GM18867 (cell line): ENCODE measurements around the gene TEX36.
A peak's percentile ranks its signal among the peaks of the same experiment; 100 is the strongest.
"Not testable (repeated sequence)": the region's sequence is repeated elsewhere in the genome, so short reads cannot be mapped to it uniquely, and the experiment has no call there.

Source experiments
- ATAC-seq: cut with Tn5 transposase; IDR thresholded peaks from one replicate; pipeline ENCODE4 v1.9.1; 2021; ENCODE audit warnings: mild to moderate bottlenecking, moderate library complexity; ENCODE audit not compliant: unreplicated experiment

The TEX36 gene

DNA sequence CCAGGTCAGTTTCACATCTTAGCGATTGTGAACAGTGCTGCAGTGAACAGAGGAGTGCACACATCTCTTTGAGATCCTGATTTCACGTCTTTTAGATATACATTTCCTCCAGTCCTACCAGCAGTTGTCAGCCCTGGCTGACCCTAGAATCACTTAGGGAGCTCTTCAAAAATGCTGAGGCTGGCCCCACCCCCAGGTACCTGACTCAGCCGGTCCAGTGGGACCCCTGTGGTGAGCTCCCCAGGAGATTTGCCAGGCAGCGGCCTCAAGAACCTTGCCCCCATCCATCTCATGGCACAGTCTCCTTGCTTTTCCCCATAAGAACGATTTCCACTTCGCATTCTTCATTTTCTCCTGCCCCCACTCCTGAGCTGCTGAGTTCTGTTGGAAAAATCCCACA lies 45.5 kb downstream of the TEX36 start:
- ATAC-seq: no peak

DNA sequence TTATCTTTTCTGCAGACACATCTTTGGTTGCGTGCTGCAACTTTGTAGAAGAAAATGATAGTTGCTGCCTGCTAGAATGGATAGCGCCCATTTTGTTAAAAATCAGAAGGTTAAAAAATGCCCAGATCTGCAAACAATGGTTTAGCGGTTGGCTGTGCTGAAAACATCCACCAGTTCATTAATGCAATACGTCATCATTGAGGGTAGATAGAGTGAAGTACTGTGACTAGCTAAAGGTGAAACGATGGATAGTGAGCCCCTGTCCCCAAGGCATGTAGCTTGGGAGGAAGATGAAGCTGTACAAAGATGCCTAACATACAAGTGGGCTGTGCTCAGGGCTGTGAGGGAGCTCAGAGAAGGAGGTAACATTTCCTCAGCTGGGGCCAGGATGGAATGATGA lies 48.4 kb downstream of the TEX36 start:
- no peak for ATAC-seq

- no peak for ATAC-seq
These were observed 49.4 kb downstream of the TEX36 start for GRCh38 chr10:125633517-125633999.

- no peak for ATAC-seq
These were observed 51.2 kb downstream of the TEX36 start for GRCh38 chr10:125631806-125632205.

DNA sequence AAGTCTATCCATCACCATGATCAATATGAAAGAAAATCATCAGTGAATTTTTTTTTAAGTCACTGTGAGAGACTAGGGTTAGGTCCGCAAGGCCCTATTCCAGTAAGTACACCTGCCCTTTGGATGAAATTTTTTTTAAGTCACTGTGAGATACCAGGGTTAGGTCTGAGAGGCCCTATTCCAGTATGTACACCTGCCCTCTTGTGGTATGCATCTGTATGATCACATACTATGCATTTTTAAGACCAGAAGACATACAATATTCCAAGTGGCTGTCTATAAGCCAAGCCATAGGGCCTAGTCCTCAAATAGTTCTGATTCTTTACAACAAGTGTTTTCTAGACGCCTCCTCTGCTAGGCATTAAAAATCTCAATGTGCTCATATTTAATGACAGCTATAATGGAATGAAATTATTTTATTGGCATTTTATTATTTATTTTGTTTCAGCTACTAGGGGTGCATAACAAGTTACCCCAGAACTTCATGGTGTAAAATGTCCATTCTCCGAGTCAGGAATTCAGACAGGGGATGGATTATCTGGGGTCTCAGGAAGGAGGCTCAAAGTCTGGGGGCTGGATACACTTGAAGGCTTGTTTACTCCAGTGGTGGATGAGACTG lies 53.1 kb downstream of the TEX36 start:
- ATAC-seq: peak; percentile 54

GRCh38 chr10:125628104-125629049 lies 54.6 kb downstream of the TEX36 start:
- ATAC-seq: no peak

DNA sequence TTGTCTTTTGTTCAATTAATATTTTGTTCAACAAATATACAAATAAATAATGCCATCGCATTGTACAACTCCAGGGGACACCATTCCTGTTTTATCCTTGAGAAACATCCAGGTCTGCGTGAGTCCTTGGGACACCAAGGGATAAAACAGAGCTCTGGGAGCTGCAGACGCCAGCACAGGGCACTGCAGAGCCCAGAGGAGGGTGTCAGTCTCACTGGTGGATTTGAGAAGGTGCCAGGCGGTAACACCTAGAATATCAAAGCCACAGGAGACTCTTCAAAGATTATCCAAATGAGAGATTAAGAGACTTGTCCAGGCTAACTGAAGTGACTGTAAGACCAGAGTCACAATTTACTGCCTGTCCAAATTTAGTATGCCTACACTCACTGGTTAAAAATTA lies 55.3 kb downstream of the TEX36 start:
- ATAC-seq: no peak

- ATAC-seq: no peak
These were observed 56.3 kb downstream of the TEX36 start for GRCh38 chr10:125626671-125627070.

- no peak for ATAC-seq
These were observed 57.4 kb downstream of the TEX36 start for GRCh38 chr10:125625586-125625985.

DNA sequence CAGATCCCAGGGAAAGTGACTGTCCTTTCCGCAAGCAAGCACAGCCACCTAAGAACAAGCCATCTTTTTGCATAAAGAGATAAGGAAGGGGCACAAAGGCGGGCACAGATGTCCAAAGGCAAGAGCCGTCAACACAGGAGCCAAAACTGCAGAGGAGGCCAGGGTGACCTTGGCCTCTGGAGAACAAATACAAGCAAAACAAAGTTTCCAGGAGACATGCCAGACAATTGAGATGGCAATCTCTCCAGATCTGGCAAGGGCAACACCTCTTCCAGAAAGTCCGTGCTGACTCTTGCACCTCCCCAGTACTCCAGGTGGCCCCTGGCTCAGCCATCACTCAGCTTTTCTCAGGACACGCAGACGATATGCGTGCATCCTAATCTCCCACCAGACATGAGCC lies 58.2 kb downstream of the TEX36 start:
- no peak for ATAC-seq

DNA sequence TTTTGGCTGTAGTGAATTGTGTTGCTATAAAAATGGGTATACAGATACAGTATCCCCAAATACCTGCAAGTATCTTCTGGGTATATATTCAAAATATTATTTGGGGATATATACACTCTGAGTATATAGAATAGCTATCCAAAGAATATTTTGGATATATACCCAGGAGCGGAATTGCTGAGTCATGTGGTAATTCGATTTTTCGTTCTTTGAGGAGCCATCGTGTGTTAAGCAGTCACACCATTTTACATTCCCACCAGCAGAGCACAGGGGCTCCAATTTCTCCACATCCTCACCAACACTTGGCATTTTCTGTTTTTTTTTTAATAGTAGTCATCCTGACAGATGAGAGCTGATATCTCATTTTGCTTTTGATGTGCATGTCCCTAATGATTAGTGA lies 61.9 kb downstream of the TEX36 start:
- no peak for ATAC-seq

DNA sequence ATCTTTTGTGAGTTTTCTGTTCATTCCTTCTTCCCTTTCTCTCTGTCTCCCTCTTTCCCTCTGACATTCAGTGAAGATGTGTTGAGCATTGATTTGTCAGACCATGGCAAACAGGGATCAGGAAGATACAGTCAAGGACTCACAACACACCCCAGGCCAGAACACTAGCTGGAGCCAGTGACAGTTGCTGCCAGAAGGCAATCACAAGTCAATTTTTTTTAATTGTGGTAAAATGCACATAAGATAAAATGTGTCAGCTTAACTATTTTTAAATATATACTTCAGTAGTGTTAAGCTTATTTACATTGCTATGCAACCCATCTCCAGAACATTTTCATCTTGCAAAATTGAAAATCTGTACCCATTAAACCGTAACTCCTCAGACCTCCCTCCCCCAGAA lies 62.6 kb downstream of the TEX36 start:
- ATAC-seq: no peak

DNA sequence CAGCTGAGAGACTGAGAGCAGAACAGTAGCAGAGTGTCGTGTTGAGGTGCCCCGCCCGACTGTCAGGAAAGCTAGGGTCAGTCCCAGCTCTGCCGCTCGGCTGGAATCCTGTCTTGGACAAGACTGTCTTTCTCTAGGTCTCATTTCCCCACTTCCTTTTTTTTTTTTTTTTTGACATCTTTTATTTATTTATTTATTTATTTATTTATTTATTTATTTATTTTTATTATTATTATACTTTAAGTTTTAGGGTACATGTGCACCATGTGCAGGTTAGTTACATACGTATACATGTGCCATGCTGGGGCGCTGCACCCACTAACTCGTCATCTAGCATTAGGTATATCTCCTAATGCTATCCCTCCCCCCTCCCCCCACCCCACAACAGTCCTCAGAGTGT lies 69.9 kb downstream of the TEX36 start:
- ATAC-seq: not testable (repeated sequence)

- no peak for ATAC-seq
These were observed 71.2 kb downstream of the TEX36 start for GRCh38 chr10:125611756-125612155.

- ATAC-seq: no peak
These were observed 71.7 kb downstream of the TEX36 start for GRCh38 chr10:125611216-125611615.

- ATAC-seq: no peak
These were observed 73.1 kb downstream of the TEX36 start for GRCh38 chr10:125609859-125610258.

- no peak for ATAC-seq
These were observed 74.5 kb downstream of the TEX36 start for GRCh38 chr10:125608474-125608873.

GRCh38 chr10:125607689-125608290 lies 75.2 kb downstream of the TEX36 start:
- ATAC-seq: no peak

GRCh38 chr10:125606414-125607010 lies 76.5 kb downstream of the TEX36 start:
- ATAC-seq: no peak
